ENCODE data around the gene PCYOX1L. TPM values are rescaled to one million over a fixed set of nuclear protein-coding genes. Genes with fewer than 3 reads are reported as not detected.

PCYOX1L gene
- total RNA-seq, 1 experiment from 2014 or later, result 1.8 TPM

DNA sequence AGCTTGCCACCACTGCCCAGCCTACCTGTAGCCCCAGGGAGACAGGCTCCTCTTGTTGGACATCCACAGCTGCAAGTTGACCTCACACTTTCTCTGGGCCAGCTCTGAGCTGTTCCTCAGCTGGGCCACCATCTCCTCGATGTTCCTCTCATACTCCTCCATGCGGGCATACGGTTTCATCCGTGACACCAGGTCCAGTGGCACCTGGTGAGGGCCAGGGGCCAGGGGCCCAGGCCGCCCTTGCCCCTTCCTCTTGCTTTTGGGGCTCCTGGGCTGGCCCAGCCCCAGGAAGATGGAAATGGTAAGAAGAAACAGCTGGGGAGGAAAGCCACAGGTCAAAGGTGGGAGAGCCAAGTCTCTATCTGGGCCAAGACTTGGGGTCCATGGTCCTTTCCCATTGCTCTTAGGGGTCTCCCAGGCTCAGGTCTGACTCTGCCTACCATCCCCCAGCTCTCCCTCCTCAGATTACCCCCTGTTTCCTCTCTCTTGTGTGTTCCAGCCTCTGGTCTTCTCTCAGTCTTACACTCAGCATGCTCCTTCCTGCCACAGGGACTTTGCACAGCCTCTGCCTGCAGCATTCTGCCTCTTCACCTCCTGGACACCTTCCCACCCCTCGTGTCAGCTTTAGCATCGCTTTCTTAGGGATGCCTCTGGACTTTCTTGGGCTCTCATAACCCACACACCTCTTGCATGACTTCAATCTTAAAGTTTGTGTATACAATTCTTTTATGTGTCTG, 19.0 kb downstream of the PCYOX1L start:
- Histone ChIP-seq H3K27me3 (replicated peaks; ENCODE audit: insufficient read depth, low read depth, low read length, poor library complexity) (no peaks in the 10 kb centered on the region), H3K4me1 (ENCODE audit: insufficient read depth, low read length, poor library complexity, severe bottlenecking) (no peaks in the 10 kb centered on the region), H3K36me3 (ENCODE audit: insufficient read depth, low read length, poor library complexity, severe bottlenecking) (no peaks in the 10 kb centered on the region), H3K9me3 (ENCODE audit: low read depth, low read length, poor library complexity, severe bottlenecking) (no peaks in the 10 kb centered on the region), H3K4me3 (ENCODE audit: low read depth, low read length, poor library complexity, severe bottlenecking) (no peak overlapping the region), H3K27ac (ENCODE audit: low read depth, low read length, poor library complexity, severe bottlenecking) (no peak overlapping the region)
- CTCF ChIA-PET, result no interaction called here
- POLR2A ChIA-PET (ENCODE audit: low non-redundant PET), result no interaction called here
- BruUV-seq (replicated peaks), result no TSS peak
- DNase-seq (ENCODE audit: low spot score), result no peak
- TF ChIP-seq EZH2 (IDR thresholded peaks at IDR 0.05; ENCODE audit: borderline replicate concordance, low read depth, low read length, poor library complexity, severe bottlenecking), result no peak
- TF ChIP-seq, protein P1, sequence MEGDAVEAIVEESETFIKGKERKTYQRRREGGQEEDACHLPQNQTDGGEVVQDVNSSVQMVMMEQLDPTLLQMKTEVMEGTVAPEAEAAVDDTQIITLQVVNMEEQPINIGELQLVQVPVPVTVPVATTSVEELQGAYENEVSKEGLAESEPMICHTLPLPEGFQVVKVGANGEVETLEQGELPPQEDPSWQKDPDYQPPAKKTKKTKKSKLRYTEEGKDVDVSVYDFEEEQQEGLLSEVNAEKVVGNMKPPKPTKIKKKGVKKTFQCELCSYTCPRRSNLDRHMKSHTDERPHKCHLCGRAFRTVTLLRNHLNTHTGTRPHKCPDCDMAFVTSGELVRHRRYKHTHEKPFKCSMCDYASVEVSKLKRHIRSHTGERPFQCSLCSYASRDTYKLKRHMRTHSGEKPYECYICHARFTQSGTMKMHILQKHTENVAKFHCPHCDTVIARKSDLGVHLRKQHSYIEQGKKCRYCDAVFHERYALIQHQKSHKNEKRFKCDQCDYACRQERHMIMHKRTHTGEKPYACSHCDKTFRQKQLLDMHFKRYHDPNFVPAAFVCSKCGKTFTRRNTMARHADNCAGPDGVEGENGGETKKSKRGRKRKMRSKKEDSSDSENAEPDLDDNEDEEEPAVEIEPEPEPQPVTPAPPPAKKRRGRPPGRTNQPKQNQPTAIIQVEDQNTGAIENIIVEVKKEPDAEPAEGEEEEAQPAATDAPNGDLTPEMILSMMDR (conservative IDR thresholded peaks at IDR 0.05; ENCODE audit: low read depth, low read length), result no peak
- intact Hi-C loops (cut with micrococcal nuclease; ENCODE audit: unreplicated experiment), result no loop called here

DNA sequence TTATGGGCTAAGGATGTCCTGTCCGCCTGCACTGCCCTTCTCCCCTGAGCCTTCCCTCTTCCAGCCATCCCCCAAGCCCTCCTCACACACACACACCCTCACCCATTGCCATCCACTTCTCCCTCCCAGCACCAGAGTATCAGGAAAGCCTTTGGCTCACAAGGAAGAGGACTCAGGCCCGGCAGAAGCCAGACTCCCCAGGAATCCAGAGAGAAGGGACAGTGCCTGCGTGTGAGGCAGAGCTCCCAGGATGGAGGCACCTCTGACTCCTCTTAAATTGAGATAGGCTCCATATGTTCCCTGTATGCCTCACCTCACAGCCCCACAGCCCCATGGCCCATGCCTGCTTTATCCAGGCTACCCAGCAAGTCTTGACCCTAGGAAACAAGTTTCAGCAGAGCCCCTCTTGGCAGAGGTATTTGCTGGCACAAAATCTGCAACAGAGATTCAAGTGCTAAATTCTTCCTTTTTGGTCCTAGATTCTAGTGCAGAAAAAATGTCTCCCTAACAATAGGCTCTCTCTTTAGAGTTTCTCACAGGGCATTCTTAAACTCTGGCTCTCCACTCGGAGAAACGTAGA, 20.5 kb downstream of the PCYOX1L start:
- no peaks in the 10 kb centered on the region for H3K9me3 ChIP-seq (ENCODE audit: low read depth, low read length, poor library complexity, severe bottlenecking)
- H3K4me1 ChIP-seq (ENCODE audit: insufficient read depth, low read length, poor library complexity, severe bottlenecking), result no peaks in the 10 kb centered on the region
- no TSS peak for BruUV-seq (replicated peaks)
- CTCF ChIA-PET, result interaction anchor here (1.3 kb wide), 1 partner anchor 56 kb away, joined by 5 read pairs; no protein-coding TSS in a partner anchor
- H3K36me3 ChIP-seq (ENCODE audit: insufficient read depth, low read length, poor library complexity, severe bottlenecking), result no peaks in the 10 kb centered on the region
- POLR2A ChIA-PET (ENCODE audit: low non-redundant PET), result no interaction called here
- DNase-seq (ENCODE audit: low spot score), result no peak
- no peak overlapping the region for H3K4me3 ChIP-seq (ENCODE audit: low read depth, low read length, poor library complexity, severe bottlenecking)
- no peaks in the 10 kb centered on the region for H3K27me3 ChIP-seq (replicated peaks; ENCODE audit: insufficient read depth, low read depth, low read length, poor library complexity)
- intact Hi-C loops (cut with micrococcal nuclease; ENCODE audit: unreplicated experiment), result no loop called here
- no peak for TF ChIP-seq EZH2 (IDR thresholded peaks at IDR 0.05; ENCODE audit: borderline replicate concordance, low read depth, low read length, poor library complexity, severe bottlenecking)
- TF ChIP-seq, protein P1 (conservative IDR thresholded peaks at IDR 0.05; ENCODE audit: low read depth, low read length), result no peak
- H3K27ac ChIP-seq (ENCODE audit: low read depth, low read length, poor library complexity, severe bottlenecking), result no peak overlapping the region

DNA sequence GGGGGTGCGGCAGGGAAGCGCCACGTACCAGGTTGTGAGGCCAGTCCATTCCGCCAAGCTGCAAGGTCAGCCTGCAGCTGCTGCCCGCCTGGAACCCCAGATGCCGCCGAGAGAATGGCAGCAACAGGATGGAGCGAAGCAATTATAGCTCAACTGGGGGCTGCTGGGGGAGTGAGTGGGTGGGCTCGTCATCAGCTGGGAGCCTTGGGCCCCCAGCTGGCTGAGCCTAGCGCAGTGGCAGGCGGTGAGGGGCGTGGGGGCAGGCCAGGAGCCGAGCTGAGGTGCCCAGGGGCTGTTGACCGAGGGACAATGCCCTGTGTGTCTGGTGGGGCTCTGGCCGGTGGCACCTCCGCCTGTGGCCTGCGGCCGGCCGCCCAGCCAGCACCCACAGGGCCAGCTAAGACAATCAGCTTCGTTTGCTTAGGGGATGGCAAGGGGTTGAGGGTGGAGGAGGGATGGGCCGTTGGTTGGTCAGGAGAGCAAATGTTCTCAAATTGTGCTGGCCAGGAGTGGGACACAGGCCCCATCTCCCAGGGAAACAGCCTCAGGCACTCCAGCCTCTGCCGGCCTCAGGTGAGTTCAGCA, 21.4 kb downstream of the PCYOX1L start, which contains the start of gene IL17B:
Gene IL17B (minus strand): TSS at position 116 of the 585 bp plus-strand sequence. CDS start 67 bp downstream, at position 49.
- no peaks in the 10 kb centered on the region for H3K4me1 ChIP-seq (ENCODE audit: insufficient read depth, low read length, poor library complexity, severe bottlenecking)
- H3K27ac ChIP-seq (ENCODE audit: low read depth, low read length, poor library complexity, severe bottlenecking), result no peak within 1 kb of the TSS
- BruUV-seq (replicated peaks), result no TSS peak
- ChIA-PET POLR2A (ENCODE audit: low non-redundant PET) (no interaction called here), CTCF (interaction anchor here (0.9 to 1.3 kb wide), 2 partner anchors 12 to 55 kb away, joined by 3 to 5 read pairs; no protein-coding TSS in a partner anchor)
- no peaks in the 10 kb centered on the region for H3K36me3 ChIP-seq (ENCODE audit: insufficient read depth, low read length, poor library complexity, severe bottlenecking)
- no peaks in the 10 kb centered on the region for H3K27me3 ChIP-seq (replicated peaks; ENCODE audit: insufficient read depth, low read depth, low read length, poor library complexity)
- TF ChIP-seq, protein P1 (conservative IDR thresholded peaks at IDR 0.05; ENCODE audit: low read depth, low read length), result no peak
- TF ChIP-seq EZH2 (IDR thresholded peaks at IDR 0.05; ENCODE audit: borderline replicate concordance, low read depth, low read length, poor library complexity, severe bottlenecking), result no peak
- no peak for DNase-seq (ENCODE audit: low spot score)
- H3K9me3 ChIP-seq (ENCODE audit: low read depth, low read length, poor library complexity, severe bottlenecking), result no peaks in the 10 kb centered on the region
- intact Hi-C loops (cut with micrococcal nuclease; ENCODE audit: unreplicated experiment), result no loop called here
- no peak within 1 kb of the TSS for H3K4me3 ChIP-seq (ENCODE audit: low read depth, low read length, poor library complexity, severe bottlenecking)

Data from A673 (cell line).